Breast epithelium (tissue), 3 donors: ENCODE measurements around the gene SRMS.

Experiments used
- CTCF ChIP-seq, 3 donors: fragments of 450-650 bp; IDR thresholded peaks; one replicate each; pipeline ENCODE4 v1.5.1; 2016 to 2017; ENCODE audit warnings: antibody characterized with exemption in 3 of 3, mild to moderate bottlenecking in 3 of 3, moderate library complexity in 3 of 3
- POLR2A ChIP-seq: fragments of 450-650 bp; IDR thresholded peaks from one replicate; pipeline ENCODE4 v1.6.1; 2016; ENCODE audit warnings: antibody characterized with exemption, mild to moderate bottlenecking, moderate library complexity
- POLR2AphosphoS5 ChIP-seq, 3 donors: sonication (generic); formaldehyde crosslinking; IDR thresholded peaks; one replicate each; pipeline ENCODE4 v1.6.1; 2017; ENCODE audit warnings: antibody characterized with exemption in 3 of 3

- no peak for TF ChIP-seq CTCF (IDR thresholded peaks at IDR 0.05)
- TF ChIP-seq POLR2A, result no peak
- TF ChIP-seq POLR2AphosphoS5 (IDR thresholded peaks at IDR 0.05), result no peak
Observed at GRCh38 chr20:63500151-63500901, 47.2 kb downstream of the SRMS start.
